ENCODE data around the gene SRRM4. TPM values are rescaled to one million over a fixed set of nuclear protein-coding genes. Genes with fewer than 3 reads are reported as not detected.

Gene SRRM4
- total and polyA plus RNA-seq, 12 donors: 0.06 to 0.49 (median 0.29) TPM

DNA sequence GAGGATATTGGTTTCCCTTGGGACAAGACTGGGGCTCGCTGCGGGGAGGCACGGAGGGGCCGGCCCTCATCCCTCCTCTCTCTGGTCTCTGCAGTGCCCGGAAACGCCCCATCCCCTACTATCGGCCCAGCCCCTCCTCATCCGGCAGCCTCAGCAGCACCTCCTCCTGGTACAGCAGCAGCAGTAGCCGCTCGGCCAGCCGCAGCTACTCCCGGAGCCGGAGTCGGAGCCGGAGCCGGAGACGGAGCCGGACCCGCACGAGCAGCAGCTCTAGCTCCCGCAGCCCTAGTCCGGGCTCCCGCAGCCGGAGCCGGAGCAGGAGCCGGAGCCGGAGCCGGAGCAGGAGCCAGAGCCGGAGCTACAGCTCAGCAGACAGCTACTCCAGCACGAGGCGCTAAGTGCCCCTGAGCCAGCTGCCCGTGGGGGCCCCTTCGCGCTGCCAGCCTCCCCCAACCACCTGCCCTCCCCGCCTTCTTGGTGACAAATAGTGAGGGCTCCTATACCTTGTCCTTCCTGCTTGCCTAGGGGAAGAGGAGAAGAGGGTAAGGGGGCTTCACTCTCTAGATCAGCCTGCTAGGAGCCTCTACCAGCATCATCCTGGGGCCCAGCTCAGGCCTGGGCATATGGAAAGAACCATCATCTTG is 175.2 kb downstream of the SRRM4 start:
- 64 to 76% methylated on average over 35 of the region's 35 CpGs for WGBS, 2 donors
- ATAC-seq: peak in 7 of 8 donors; percentile 14 to 49 (median 20)
- intact Hi-C loops (cut with DNase I): no loop called here

DNA sequence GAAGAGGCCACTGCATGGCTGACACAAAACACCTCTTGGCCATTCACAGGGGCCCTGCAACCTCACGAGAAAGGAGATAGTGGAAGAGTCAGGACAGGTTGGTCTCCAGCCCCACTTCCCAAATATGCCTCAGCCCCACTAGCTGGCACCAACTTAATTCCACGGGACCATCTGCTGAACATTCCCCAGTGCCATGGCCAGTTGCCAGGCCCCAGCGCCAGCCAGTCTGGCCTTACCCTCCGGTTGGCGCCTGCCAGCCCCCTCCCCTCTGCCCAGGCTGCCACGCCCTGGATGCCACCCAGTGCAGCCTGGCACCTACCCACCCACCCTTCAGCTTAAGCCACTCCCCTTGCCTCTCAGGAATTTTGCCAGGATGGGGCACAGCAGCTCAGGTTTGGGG is 176.2 kb downstream of the SRRM4 start:
- H3K27ac ChIP-seq: peak overlapping the region; percentile 42 to 88 (median 80)

More for the DNA sequence above, 175.2 kb downstream of the SRRM4 start:
- Histone ChIP-seq H3K9me3 (peaks cover 0 to 10% (median 3%) of the 10 kb centered on the region in 11 donors), H3K27ac (peak overlapping the region in 9 of 10 donors; percentile 42 to 88 (median 81)), H3K36me3 (no peaks in the 10 kb centered on the region), H3K4me1 (peaks cover 0 to 48% (median 12%) of the 10 kb centered on the region in 9 donors), H3K4me3 (peak overlapping the region in 2 of 10 donors; percentile 11 to 13), H3K27me3 (peaks cover 0 to 4% (median 0%) of the 10 kb centered on the region in 7 donors)
- peak; percentile 49 to 50 for DNase-seq
- TF ChIP-seq, protein P1, sequence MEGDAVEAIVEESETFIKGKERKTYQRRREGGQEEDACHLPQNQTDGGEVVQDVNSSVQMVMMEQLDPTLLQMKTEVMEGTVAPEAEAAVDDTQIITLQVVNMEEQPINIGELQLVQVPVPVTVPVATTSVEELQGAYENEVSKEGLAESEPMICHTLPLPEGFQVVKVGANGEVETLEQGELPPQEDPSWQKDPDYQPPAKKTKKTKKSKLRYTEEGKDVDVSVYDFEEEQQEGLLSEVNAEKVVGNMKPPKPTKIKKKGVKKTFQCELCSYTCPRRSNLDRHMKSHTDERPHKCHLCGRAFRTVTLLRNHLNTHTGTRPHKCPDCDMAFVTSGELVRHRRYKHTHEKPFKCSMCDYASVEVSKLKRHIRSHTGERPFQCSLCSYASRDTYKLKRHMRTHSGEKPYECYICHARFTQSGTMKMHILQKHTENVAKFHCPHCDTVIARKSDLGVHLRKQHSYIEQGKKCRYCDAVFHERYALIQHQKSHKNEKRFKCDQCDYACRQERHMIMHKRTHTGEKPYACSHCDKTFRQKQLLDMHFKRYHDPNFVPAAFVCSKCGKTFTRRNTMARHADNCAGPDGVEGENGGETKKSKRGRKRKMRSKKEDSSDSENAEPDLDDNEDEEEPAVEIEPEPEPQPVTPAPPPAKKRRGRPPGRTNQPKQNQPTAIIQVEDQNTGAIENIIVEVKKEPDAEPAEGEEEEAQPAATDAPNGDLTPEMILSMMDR (IDR thresholded peaks at IDR 0.05): peak in 7 of 9 donors; percentile 21 to 55 (median 30)

DNA sequence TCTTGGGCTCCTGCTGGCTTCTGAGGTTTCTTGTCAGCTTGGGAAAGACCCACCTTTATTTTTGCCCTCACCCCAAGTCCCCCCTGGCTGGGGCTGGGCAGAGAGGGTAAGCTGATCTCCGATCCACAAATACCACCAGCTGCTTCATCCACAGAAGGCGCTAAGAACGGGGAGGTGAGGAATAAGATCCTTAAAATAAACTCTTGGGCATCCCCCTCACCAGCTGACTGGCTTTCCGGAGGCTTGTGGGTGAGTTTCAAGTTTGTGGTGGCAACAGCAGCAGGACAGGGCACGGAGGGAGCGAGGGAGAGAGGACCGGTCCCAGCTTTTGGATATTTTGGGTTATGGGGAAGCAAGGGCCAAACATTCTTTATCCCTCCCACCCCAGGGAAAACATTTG is 176.6 kb downstream of the SRRM4 start:
- H3K36me3 ChIP-seq: no peaks in the 10 kb centered on the region
- H3K4me1 ChIP-seq: peaks cover 0 to 48% (median 12%) of the 10 kb centered on the region in 9 donors
- WGBS, 2 donors: 46 to 55% methylated on average over 7 of the region's 7 CpGs
- peaks cover 0 to 4% (median 0%) of the 10 kb centered on the region in 7 donors for H3K27me3 ChIP-seq
- DNase-seq (peak in 1 of 2 donors; percentile 31), ATAC-seq (peak; percentile 24 to 66 (median 50))
- H3K27ac ChIP-seq: peak overlapping the region; percentile 42 to 88 (median 80)
- peak overlapping the region in 8 of 10 donors; percentile 6 to 41 (median 34) for H3K4me3 ChIP-seq
- intact Hi-C loops (cut with DNase I): no loop called here
- no peaks in the 10 kb centered on the region for H3K9me3 ChIP-seq
- TF ChIP-seq, protein P1 (IDR thresholded peaks at IDR 0.05): no peak

More for the DNA sequence above, 176.2 kb downstream of the SRRM4 start:
- intact Hi-C loops (cut with DNase I): no loop called here
- Histone ChIP-seq H3K4me1 (peaks cover 0 to 48% (median 12%) of the 10 kb centered on the region in 9 donors), H3K4me3 (peak overlapping the region in 8 of 10 donors; percentile 6 to 41 (median 34)), H3K36me3 (no peaks in the 10 kb centered on the region), H3K9me3 (peaks cover 0 to under 1% (median 0%) of the 10 kb centered on the region in 11 donors), H3K27me3 (peaks cover 0 to 4% (median 0%) of the 10 kb centered on the region in 7 donors)
- TF ChIP-seq, protein P1 (IDR thresholded peaks at IDR 0.05): no peak
- 52 to 65% methylated on average over 6 of the region's 6 CpGs for WGBS, 2 donors
- ATAC-seq: peak; percentile 70 to 91 (median 83)
- DNase-seq: peak; percentile 67 to 76

DNA sequence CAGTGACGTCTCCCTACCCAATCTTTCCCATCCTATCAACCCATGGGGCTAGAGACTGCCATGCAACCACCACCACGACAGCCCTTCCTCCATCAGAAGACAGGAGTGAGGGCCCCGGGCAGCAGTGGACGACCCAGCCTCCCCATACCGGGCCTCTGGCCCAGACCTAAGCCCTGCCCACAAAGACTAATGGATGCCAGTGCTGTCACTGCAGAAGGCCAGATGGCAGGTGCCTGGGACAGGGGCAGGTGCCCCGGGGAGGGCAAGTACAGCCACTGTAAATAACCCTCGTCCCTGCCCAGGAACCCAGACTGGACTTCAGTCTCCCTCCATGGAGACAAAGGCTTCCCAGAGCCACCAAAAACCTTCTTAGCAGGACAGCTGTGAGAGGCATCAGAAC is 177.1 kb downstream of the SRRM4 start:
- Histone ChIP-seq H3K9me3 (no peaks in the 10 kb centered on the region), H3K36me3 (no peaks in the 10 kb centered on the region), H3K27ac (peak overlapping the region; percentile 42 to 88 (median 80)), H3K27me3 (peaks cover 0 to 4% (median 0%) of the 10 kb centered on the region in 7 donors), H3K4me1 (peaks cover 0 to 48% (median 12%) of the 10 kb centered on the region in 9 donors), H3K4me3 (peak overlapping the region in 8 of 10 donors; percentile 6 to 41 (median 34))
- intact Hi-C loops (cut with DNase I): no loop called here
- TF ChIP-seq, protein P1 (IDR thresholded peaks at IDR 0.05): no peak
- ATAC-seq (peak; percentile 19 to 87 (median 74)), DNase-seq (peak in 1 of 2 donors; percentile 51)
- 42 to 49% methylated on average over 7 of the region's 7 CpGs for WGBS, 2 donors

Measured in heart right ventricle (tissue), 16 donors.